Measurements from ENCODE around the gene CHCHD5.

The CHCHD5 gene

GRCh38 chr2:112626604-112627059, 42.2 kb downstream of the CHCHD5 start:
- peak; percentile 84 for DNase-seq

DNA sequence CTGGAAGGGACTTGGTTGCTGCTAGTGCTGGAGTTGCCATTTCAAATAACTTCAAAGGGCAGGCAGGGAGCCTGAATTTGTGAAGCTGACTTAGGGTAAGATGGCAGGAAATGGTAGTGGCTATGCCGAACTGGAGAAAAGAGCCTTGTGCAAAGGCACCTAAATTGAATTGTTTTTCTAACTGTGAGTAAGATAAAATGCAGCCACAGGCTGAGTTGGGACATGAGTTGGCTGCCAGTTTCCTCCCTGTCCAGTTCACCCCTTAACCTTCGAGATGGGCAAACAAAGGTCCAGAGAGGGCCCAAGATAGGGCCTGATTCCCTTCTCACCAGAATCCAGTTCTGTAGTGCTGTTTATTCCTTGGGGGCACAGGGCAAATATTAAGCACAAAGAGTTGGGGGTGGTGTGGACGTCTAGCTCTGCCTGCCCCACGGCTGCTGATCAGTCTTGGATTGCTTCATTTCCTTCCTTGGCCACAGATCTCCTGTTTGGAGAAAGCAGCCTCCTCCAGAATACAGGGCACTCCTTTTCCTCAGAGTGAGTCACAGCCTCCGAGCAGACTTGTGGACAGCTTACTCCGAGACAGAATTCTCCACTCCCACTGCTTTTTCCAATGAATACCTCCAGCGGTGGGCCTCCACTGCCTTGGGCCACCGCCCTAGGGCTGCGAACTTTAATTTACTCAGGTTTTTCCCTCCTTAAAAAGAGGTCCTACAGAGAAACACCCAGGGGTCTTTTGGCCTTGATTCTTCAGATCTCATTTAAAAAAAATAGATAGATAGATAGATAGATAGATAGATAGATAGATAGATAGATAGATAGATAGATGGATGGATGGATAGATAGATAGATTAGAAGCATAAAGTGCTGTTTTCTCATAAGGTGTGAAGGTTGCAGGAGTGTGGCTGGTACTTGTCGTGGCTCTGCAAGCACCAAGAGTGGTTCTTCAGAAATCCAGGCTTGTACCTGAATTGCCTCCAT, 42.9 kb downstream of the CHCHD5 start:
- DNase-seq: no peak

DNA sequence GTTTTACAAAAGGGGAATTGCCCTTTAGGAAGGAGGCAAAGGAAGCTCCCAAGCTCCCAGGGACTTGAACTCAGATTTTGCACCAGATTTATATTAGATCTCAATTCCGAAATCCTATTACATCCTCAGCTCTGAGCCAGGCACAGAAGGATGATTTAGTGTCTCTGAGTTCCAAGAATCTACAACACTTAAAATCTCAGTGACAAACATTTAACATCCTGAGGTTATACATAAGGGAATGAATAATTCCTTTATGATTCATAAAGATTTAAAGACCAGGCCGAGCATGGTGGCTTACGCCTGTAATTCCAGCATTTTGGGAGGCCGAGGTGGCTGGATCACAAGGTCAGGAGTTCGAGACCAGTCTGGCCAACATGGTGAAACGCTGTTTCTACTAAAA, 44.8 kb downstream of the CHCHD5 start:
- no peak for DNase-seq

GRCh38 chr2:112629823-112630222, 45.4 kb downstream of the CHCHD5 start:
- no peak for DNase-seq

DNA sequence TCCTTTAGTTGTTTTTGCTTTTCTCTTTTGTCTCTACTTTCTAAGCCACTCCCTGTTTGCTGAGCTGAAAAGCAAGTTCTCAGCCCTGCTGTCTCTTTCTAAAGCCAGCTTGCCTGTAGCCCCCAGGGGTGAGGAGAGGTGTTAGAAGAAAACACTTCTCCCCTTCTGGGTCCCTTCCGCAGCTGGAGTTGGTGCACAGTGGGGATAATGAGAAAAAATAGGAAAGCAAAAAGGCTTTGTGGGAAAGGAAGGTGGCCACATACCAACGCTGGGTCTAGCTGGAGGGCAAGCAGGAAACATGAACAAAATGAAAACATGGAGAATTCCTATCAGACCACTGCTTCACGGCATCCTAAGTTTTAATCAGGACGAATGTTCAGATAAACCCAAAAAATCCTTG, 45.9 kb downstream of the CHCHD5 start:
- no peak for DNase-seq

GRCh38 chr2:112633708-112634107, 49.3 kb downstream of the CHCHD5 start:
- DNase-seq: no peak

DNA sequence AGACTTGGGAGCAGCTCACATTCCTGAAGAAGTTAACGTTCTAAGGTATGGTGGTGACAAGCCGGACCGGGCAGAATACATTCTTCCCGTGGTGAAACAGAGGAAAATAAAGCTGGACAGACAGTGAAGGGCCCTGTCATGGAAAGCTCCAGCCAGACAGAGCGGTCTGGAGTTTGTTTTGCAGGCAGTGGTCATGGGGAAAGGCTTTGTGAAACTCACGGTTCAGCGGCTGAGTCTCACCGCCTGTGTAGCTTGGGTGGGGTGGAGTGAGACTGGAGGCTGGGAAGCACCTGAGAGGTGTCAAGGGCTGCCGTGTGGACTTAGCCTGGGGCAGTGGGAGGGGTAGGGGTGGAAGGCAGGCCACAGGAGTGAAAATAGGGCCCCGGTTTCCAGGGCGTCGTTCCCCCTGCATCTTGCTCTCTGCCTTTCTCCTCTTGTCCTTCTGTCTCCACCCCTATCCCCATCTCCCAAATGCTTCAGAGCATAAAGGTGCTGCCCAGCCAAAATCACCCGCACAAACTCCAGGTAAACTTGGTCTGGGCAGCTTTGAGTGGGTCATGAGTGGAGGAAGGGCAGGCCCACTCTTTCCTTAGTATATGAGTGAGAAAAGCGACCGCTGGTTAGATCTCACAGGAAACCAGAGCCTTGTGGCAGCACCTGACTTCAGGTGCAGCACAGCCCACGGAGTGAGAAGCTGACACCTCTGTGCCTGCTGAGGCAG, 49.9 kb downstream of the CHCHD5 start:
- no peak for DNase-seq

- DNase-seq: no peak
These were observed 50.4 kb downstream of the CHCHD5 start for GRCh38 chr2:112634874-112635157.

DNA sequence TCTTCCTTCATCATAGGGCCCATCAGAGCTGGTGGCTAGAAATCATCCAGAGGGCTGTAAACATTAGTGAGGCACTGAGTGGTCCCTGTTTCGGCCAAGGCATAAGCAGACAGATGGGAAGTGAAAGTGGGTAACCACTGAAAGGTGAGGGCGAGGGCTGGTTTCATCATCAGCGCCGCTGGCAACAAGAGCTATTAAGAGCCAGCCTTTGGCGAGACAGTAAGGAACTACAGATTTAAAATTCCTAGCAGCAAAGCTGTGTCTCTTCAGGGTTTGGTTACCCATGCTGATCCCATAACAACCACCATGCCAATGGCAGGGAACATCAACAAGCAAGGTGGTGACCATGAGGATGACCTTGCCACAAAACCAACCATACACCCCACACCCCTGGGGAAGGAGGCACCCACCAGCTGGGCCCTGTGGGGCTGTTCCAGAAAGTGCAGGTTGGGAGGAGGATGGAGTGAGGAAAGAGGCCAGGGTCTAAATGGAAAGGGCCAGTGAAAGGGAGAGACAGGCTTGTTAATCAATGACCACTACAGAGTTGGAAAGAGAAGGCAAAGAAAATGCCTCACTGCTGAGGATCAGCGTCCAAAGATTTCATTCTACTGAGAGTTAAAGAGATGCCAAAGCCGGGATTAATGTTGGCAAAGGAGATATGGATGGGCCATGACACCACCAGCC, 52.3 kb downstream of the CHCHD5 start:
- DNase-seq: no peak

GRCh38 chr2:112637289-112637660, 52.9 kb downstream of the CHCHD5 start:
- no peak for DNase-seq
